Stimulated activated CD4-positive, alpha-beta T cell treated with anti-CD3 and anti-CD28 coated beads, Interleukin-12 subunit alpha, Interleukin-12 subunit beta, amount 100 ng/mL, for 24 hours (primary cell): Measurements from ENCODE around the gene PRKCE.

ENCODE experiments used
- DNase-seq, 2 experiments: peaks; one replicate each; pipeline ENCODE4 v3.0.0-alpha.2; 2020; ENCODE audit warnings: low read depth in 2 of 2

PRKCE gene

GRCh38 chr2:46225730-46226129, 574.3 kb downstream of the PRKCE start:
- DNase-seq = no peak

GRCh38 chr2:46226620-46227019, 575.1 kb downstream of the PRKCE start:
- DNase-seq = no peak

- no peak for DNase-seq
These were observed 575.5 kb downstream of the PRKCE start for GRCh38 chr2:46227022-46227421.

GRCh38 chr2:46227674-46228289, 576.3 kb downstream of the PRKCE start:
- DNase-seq = no peak

GRCh38 chr2:46229134-46230063, 577.9 kb downstream of the PRKCE start:
- no peak for DNase-seq

GRCh38 chr2:46230115-46230571, 578.7 kb downstream of the PRKCE start:
- no peak for DNase-seq

GRCh38 chr2:46230677-46231425, 579.4 kb downstream of the PRKCE start:
- no peak for DNase-seq

GRCh38 chr2:46231721-46232120, 580.2 kb downstream of the PRKCE start:
- no peak for DNase-seq

- no peak for DNase-seq
These were observed 581.4 kb downstream of the PRKCE start for GRCh38 chr2:46232860-46233259.

- DNase-seq = no peak
These were observed 584.8 kb downstream of the PRKCE start for GRCh38 chr2:46236006-46236875.

GRCh38 chr2:46236876-46237859, 585.7 kb downstream of the PRKCE start:
- no peak for DNase-seq
